ENCODE results near the gene DRGX.

DRGX gene

GRCh38 chr10:49381111-49381900 is 14.6 kb downstream of the DRGX start:
- DNase-seq: no peak

- DNase-seq: no peak
These were observed 16.1 kb downstream of the DRGX start for GRCh38 chr10:49379596-49380410.

- no peak for DNase-seq
These were observed 18.6 kb downstream of the DRGX start for GRCh38 chr10:49377256-49377655.

GRCh38 chr10:49375611-49376010 is 20.3 kb downstream of the DRGX start:
- DNase-seq: no peak

GRCh38 chr10:49374740-49375139 is 21.1 kb downstream of the DRGX start:
- DNase-seq: no peak

- no peak for DNase-seq
These were observed 22.5 kb downstream of the DRGX start for GRCh38 chr10:49373361-49373760.

GRCh38 chr10:49371967-49372366 is 23.9 kb downstream of the DRGX start:
- no peak for DNase-seq

- no peak for DNase-seq
These were observed 25.4 kb downstream of the DRGX start for GRCh38 chr10:49370326-49371100.

GRCh38 chr10:49369216-49370162 is 26.4 kb downstream of the DRGX start:
- no peak for DNase-seq

- no peak for DNase-seq
These were observed 27.6 kb downstream of the DRGX start for GRCh38 chr10:49368256-49368655.

GRCh38 chr10:49367600-49367999 is 28.3 kb downstream of the DRGX start:
- DNase-seq: no peak

- no peak for DNase-seq
These were observed 29.4 kb downstream of the DRGX start for GRCh38 chr10:49366460-49366859.

- no peak for DNase-seq
These were observed 30.0 kb downstream of the DRGX start for GRCh38 chr10:49365675-49366415.

GRCh38 chr10:49365275-49365674 is 30.6 kb downstream of the DRGX start:
- DNase-seq: no peak

GRCh38 chr10:49364747-49365146 is 31.1 kb downstream of the DRGX start:
- DNase-seq: no peak

GRCh38 chr10:49364051-49364450 is 31.8 kb downstream of the DRGX start:
- DNase-seq: no peak

- DNase-seq: no peak
These were observed 32.4 kb downstream of the DRGX start for GRCh38 chr10:49363309-49364031.

- no peak for DNase-seq
These were observed 33.2 kb downstream of the DRGX start for GRCh38 chr10:49362596-49363260.

GRCh38 chr10:49361735-49362568 is 33.9 kb downstream of the DRGX start:
- DNase-seq: no peak

All from femur (tissue), 1 donor.